Esophagus muscularis mucosa (tissue), 3 donors: ENCODE measurements around the gene MDC1.

Experiments used
- CTCF ChIP-seq, 3 experiments: fragments of 200-600 bp in 2 of 3; fragments of 450-650 bp in 1 of 3; sonication (generic) in 2 of 3; IDR thresholded peaks; one replicate each; pipeline ENCODE4 v1.5.1; 2017 to 2019; ENCODE audit warnings: antibody characterized with exemption in 3 of 3, mild to moderate bottlenecking in 2 of 3, moderate library complexity in 1 of 3
- EP300 ChIP-seq: sonication (generic); formaldehyde crosslinking; IDR thresholded peaks from one replicate; pipeline ENCODE4 v1.6.1; 2017; ENCODE audit warnings: antibody characterized with exemption

- TF ChIP-seq CTCF (IDR thresholded peaks at IDR 0.05) (no peak), EP300 (no peak)
Observed at GRCh38 chr6:30700340-30700739, 16.7 kb downstream of the MDC1 start.
